PC-9 (cell line): Measurements from ENCODE around the gene MYO15B. TPM values are rescaled to one million over a fixed set of nuclear protein-coding genes. Genes with fewer than 3 reads are reported as not detected.

ENCODE experiments used
- BruUV-seq: library from RNA; stranded (reverse); fragments of 400-500 nt; replicated peaks from 2 replicates; lab custom pipeline; 2021; lab: Mats Ljungman, UMichigan
- CTCF ChIA-PET: fragments of 300-600 bp; sonication (Branson Sonifier 250); formaldehyde crosslinking; loops from one replicate; lab custom pipeline; 2022; ENCODE audit warnings: antibody characterized with exemption; lab: Charles Lee
- POLR2A ChIA-PET: fragments of 300-600 bp; sonication (Branson Sonifier 250); formaldehyde crosslinking; loops from one replicate; lab custom pipeline; 2022; ENCODE audit warnings: antibody characterized with exemption; ENCODE audit not compliant: unreplicated experiment; lab: Charles Lee
- DNase-seq, 2 experiments: peaks; one replicate each; pipeline versions ENCODE4 v3.0.0 to v3.0.0-alpha.2; 2015 to 2022; ENCODE audit warnings: mixed read lengths in 1 of 2
- H2AFZ ChIP-seq: fragments of 200-600 bp; sonication (generic); 2 replicates; pipeline ENCODE4 v1.8.1; 2017; ENCODE audit warnings: antibody characterized with exemption
- H3F3A ChIP-seq: fragments of 200-600 bp; sonication (generic); 2 replicates; pipeline ENCODE4 v1.8.1; 2017; ENCODE audit warnings: antibody characterized with exemption, mild to moderate bottlenecking, low read depth; ENCODE audit not compliant: insufficient read depth
- H3K27ac ChIP-seq: fragments of 200-600 bp; sonication (generic); 2 replicates; pipeline ENCODE4 v1.6.1; 2016; ENCODE audit warnings: mixed run types
- H3K27me3 ChIP-seq: fragments of 200-600 bp; sonication (generic); 2 replicates; pipeline ENCODE4 v1.6.1; 2016; ENCODE audit warnings: low read depth, mixed run types; ENCODE audit not compliant: insufficient read depth
- H3K36me3 ChIP-seq: fragments of 200-600 bp; sonication (generic); 2 replicates; pipeline ENCODE4 v1.6.1; 2016; ENCODE audit warnings: low read depth, mixed run types
- H3K4me1 ChIP-seq: fragments of 200-600 bp; sonication (generic); replicated peaks from 2 replicates; pipeline ENCODE4 v1.6.1; 2016; ENCODE audit warnings: mixed run types; ENCODE audit not compliant: insufficient read depth
- H3K4me2 ChIP-seq: fragments of 200-600 bp; sonication (generic); 2 replicates; pipeline ENCODE4 v1.6.1; 2017; ENCODE audit warnings: mixed run types
- H3K4me3 ChIP-seq: fragments of 200-600 bp; sonication (generic); 2 replicates; pipeline ENCODE4 v1.6.1; 2016; ENCODE audit warnings: mixed run types
- H3K79me2 ChIP-seq: fragments of 200-600 bp; sonication (generic); 2 replicates; pipeline ENCODE4 v1.6.1; 2017; ENCODE audit warnings: low read depth, mixed run types
- H3K9me2 ChIP-seq: fragments of 200-600 bp; sonication (generic); 2 replicates; pipeline ENCODE4 v1.8.1; 2017; ENCODE audit warnings: mild to moderate bottlenecking; ENCODE audit not compliant: insufficient read depth
- H3K9me3 ChIP-seq: fragments of 200-600 bp; sonication (generic); 2 replicates; pipeline ENCODE4 v1.8.1; 2016; ENCODE audit warnings: low read depth; ENCODE audit not compliant: insufficient read depth
- H4K20me1 ChIP-seq: fragments of 200-600 bp; sonication (generic); 2 replicates; pipeline ENCODE4 v1.8.1; 2017; ENCODE audit not compliant: insufficient read depth
- EZH2 ChIP-seq: fragments of 200-600 bp; sonication (generic); IDR thresholded peaks from 2 replicates; pipeline ENCODE4 v1.8.0; 2017; ENCODE audit warnings: antibody characterized with exemption, low read depth
- intact Hi-C: fragments of 100-400 bp; cut with micrococcal nuclease; formaldehyde crosslinking; loops from one replicate; pipeline ENCODE4 v1.10.0; 2022; ENCODE audit not compliant: unreplicated experiment
- total RNA-seq: library from RNA; stranded (reverse); gene quantifications from 2 replicates; pipeline ENCODE4 v1.2.3, GENCODE V29; 2021
- TF ChIP-seq, protein P1 (sequence below): fragments of 200-600 bp; sonication (generic); conservative IDR thresholded peaks from 2 replicates; pipeline ENCODE4 v1.6.1; 2017; ENCODE audit warnings: mixed run types, antibody characterized with exemption, mild to moderate bottlenecking, moderate library complexity

The MYO15B gene
- total RNA-seq, 1 experiment from 2014 or later: 53.5 TPM

DNA sequence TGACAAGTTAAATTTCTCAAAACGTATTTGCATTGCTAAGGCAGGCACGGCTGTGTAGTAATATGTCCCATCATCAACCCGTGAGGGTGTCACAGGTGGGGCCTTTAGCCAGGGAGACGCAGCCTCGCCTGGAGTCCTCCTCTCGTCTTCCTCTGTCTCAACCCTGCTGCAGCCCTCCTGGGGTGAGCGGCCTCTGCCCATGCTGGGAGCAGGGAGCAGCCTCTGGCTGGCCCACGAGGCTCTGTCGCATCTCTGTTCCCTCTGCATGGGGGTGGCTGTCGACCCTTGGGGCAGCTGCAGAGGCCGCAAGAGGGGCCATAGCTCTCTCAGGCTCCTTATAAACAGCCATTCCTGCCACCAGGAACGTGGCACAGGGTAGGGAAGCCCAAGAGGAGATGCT is 44.8 kb downstream of the MYO15B start:
- Histone ChIP-seq H3K79me2 (no peaks in the 10 kb centered on the region), H3F3A (peaks cover 13% of the 10 kb centered on the region), H3K27me3 (no peaks in the 10 kb centered on the region), H3K36me3 (no peaks in the 10 kb centered on the region), H3K9me3 (no peaks in the 10 kb centered on the region), H2AFZ (no peak overlapping the region), H3K4me1 (peaks cover 20% of the 10 kb centered on the region), H3K4me2 (peak overlapping the region; percentile 72; the same call in 1 of the 2 replicates), H3K27ac (no peak overlapping the region), H4K20me1 (peaks cover 12% of the 10 kb centered on the region), H3K9me2 (no peaks in the 10 kb centered on the region), H3K4me3 (no peak overlapping the region)
- BruUV-seq: no TSS peak
- intact Hi-C loops: loop anchor here (2.0 to 5.0 kb wide), 2 partner anchors 35 to 116 kb away; partner anchors contain the start of genes RECQL5 and SAP30BP
- DNase-seq: no peak
- ChIA-PET CTCF (interaction anchor here (0.6 to 2.5 kb wide), 12 partner anchors 10 to 101 kb away, joined by 3 to 49 read pairs (median 8); a partner anchor contains a TSS), POLR2A (interaction anchor here (1.3 kb wide), 1 partner anchor 14 kb away, joined by 7 read pairs; a partner anchor contains a TSS)
- no peak for TF ChIP-seq EZH2
- TF ChIP-seq, protein P1, sequence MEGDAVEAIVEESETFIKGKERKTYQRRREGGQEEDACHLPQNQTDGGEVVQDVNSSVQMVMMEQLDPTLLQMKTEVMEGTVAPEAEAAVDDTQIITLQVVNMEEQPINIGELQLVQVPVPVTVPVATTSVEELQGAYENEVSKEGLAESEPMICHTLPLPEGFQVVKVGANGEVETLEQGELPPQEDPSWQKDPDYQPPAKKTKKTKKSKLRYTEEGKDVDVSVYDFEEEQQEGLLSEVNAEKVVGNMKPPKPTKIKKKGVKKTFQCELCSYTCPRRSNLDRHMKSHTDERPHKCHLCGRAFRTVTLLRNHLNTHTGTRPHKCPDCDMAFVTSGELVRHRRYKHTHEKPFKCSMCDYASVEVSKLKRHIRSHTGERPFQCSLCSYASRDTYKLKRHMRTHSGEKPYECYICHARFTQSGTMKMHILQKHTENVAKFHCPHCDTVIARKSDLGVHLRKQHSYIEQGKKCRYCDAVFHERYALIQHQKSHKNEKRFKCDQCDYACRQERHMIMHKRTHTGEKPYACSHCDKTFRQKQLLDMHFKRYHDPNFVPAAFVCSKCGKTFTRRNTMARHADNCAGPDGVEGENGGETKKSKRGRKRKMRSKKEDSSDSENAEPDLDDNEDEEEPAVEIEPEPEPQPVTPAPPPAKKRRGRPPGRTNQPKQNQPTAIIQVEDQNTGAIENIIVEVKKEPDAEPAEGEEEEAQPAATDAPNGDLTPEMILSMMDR: no peak

GRCh38 chr17:75632863-75633485 is 45.4 kb downstream of the MYO15B start, which contains the start of gene SMIM5:
Gene SMIM5 (plus strand): TSS chr17:75633434. CDS start chr17:75640202, 6,768 bp downstream.
- TF ChIP-seq, protein P1: peak; percentile 91
- no peak for TF ChIP-seq EZH2
- Histone ChIP-seq H3K27me3 (no peaks in the 10 kb centered on the region), H3F3A (peaks cover 13% of the 10 kb centered on the region), H3K9me3 (no peaks in the 10 kb centered on the region), H3K4me1 (peaks cover 20% of the 10 kb centered on the region), H4K20me1 (peaks cover 12% of the 10 kb centered on the region), H3K9me2 (no peaks in the 10 kb centered on the region), H2AFZ (no peak within 1 kb of the TSS), H3K27ac (peak within 1 kb of the TSS; percentile 38; the same call in 1 of the 2 replicates), H3K4me3 (no peak within 1 kb of the TSS), H3K36me3 (no peaks in the 10 kb centered on the region), H3K79me2 (no peaks in the 10 kb centered on the region), H3K4me2 (peak within 1 kb of the TSS; percentile 72)
- no TSS peak for BruUV-seq
- ChIA-PET POLR2A (interaction anchor here (0.6 to 1.3 kb wide), 2 partner anchors 13 to 89 kb away, joined by 5 to 7 read pairs; partner anchors contain the start of gene ITGB4), CTCF (interaction anchor here (0.5 to 2.5 kb wide), 24 partner anchors 10 to 314 kb away, joined by 3 to 49 read pairs (median 4); partner anchors contain the start of genes RECQL5 and SAP30BP)
- intact Hi-C loops: loop anchor here (1.0 to 5.0 kb wide), 5 partner anchors 21 to 116 kb away; partner anchors contain the start of genes RECQL5 and SAP30BP
- peak; percentile 71 to 85 for DNase-seq
